Keratinocyte (primary cell): Measurements from ENCODE around the gene URM1. TPM values are rescaled to one million over a fixed set of nuclear protein-coding genes. Genes with fewer than 3 reads are reported as not detected.

Experiments
- DNase-seq: peaks from one replicate; pipeline ENCODE4 v3.0.0-alpha.2; 2011; ENCODE audit warnings: low read depth, missing footprints, low spot score
- FAIRE-seq: peaks from 2 replicates; lab custom pipeline; 2011; peaks lifted over from hg19 to GRCh38; lab: Jason Lieb, UNC
- H2AFZ ChIP-seq: 2 replicates; pipeline ENCODE4 v1.6.0; 2012; ENCODE audit warnings: low read length, control low read depth, inconsistent platforms; ENCODE audit not compliant: control insufficient read depth
- H3K27ac ChIP-seq: 2 replicates; pipeline ENCODE4 v1.5.1; 2011; ENCODE audit warnings: low read length; ENCODE audit not compliant: control insufficient read depth, insufficient read depth
- H3K27me3 ChIP-seq: 3 replicates; pipeline ENCODE4 v1.6.0; 2011; ENCODE audit warnings: low read length; ENCODE audit not compliant: control insufficient read depth, insufficient read depth; ENCODE audit errors: extremely low read depth
- H3K36me3 ChIP-seq, 2 experiments: 2 replicates in 1 of 2; 3 replicates in 1 of 2; pipeline ENCODE4 v1.5.1; 2011; ENCODE audit warnings: low read length in 2 of 2, mild to moderate bottlenecking in 1 of 2; ENCODE audit not compliant: control insufficient read depth in 2 of 2, insufficient read depth in 2 of 2; ENCODE audit errors: extremely low read depth in 1 of 2
- H3K4me1 ChIP-seq: 3 replicates; pipeline ENCODE4 v1.5.1; 2011; ENCODE audit warnings: low read length; ENCODE audit not compliant: control insufficient read depth, insufficient read depth; ENCODE audit errors: extremely low read depth
- H3K4me2 ChIP-seq: 3 replicates; pipeline ENCODE4 v1.6.0; 2011; ENCODE audit warnings: low read depth, low read length; ENCODE audit not compliant: control insufficient read depth, insufficient read depth; ENCODE audit errors: extremely low read depth
- H3K4me3 ChIP-seq, 3 experiments: fragments of 200-600 bp in 1 of 3; sonication (generic) in 1 of 3; 2 replicates in 2 of 3; 3 replicates in 1 of 3; pipeline ENCODE4 v1.5.1; 2011 to 2016; ENCODE audit warnings: low read length in 3 of 3, mild to moderate bottlenecking in 3 of 3, control low read depth in 2 of 3, inconsistent platforms in 1 of 3, low read depth in 1 of 3, mixed read lengths in 1 of 3, mixed run types in 1 of 3, moderate library complexity in 1 of 3; ENCODE audit not compliant: control insufficient read depth in 2 of 3, insufficient read depth in 2 of 3; ENCODE audit errors: extremely low read depth in 1 of 3
- H3K79me2 ChIP-seq: 2 replicates; pipeline ENCODE4 v1.6.0; 2012; ENCODE audit warnings: low read length; ENCODE audit not compliant: control insufficient read depth, insufficient read depth
- H3K9ac ChIP-seq: 3 replicates; pipeline ENCODE4 v1.6.0; 2011; ENCODE audit warnings: low read length; ENCODE audit not compliant: control insufficient read depth, insufficient read depth; ENCODE audit errors: extremely low read depth
- H3K9me1 ChIP-seq: 3 replicates; pipeline ENCODE4 v1.6.0; 2011; ENCODE audit warnings: low read length; ENCODE audit not compliant: control insufficient read depth, insufficient read depth; ENCODE audit errors: extremely low read depth
- H3K9me3 ChIP-seq: 2 replicates; pipeline ENCODE4 v1.5.1; 2012; ENCODE audit warnings: low read depth, low read length; ENCODE audit not compliant: control insufficient read depth
- H4K20me1 ChIP-seq: 3 replicates; pipeline ENCODE4 v1.6.0; 2011; ENCODE audit warnings: low read length; ENCODE audit not compliant: control insufficient read depth, insufficient read depth; ENCODE audit errors: extremely low read depth
- EZH2 ChIP-seq: IDR thresholded peaks from one replicate; pipeline ENCODE4 v1.6.1; 2012; ENCODE audit warnings: inconsistent platforms, mild to moderate bottlenecking, low read length, moderate library complexity
- dilution Hi-C: fragments of 300-500 bp; cut with MboI; formaldehyde crosslinking; loops from one replicate; pipeline ENCODE4 v1.7.0; 2020; ENCODE audit warnings: low sequenced_read_pairs; ENCODE audit not compliant: extremely low pct_ligation_motif_present
- polyA plus RNA-seq, 5 experiments: library from polyadenylated mRNA; depleted of rRNA in 3 of 5; stranded (reverse) in 3 of 5; stranded (forward) in 1 of 5; unstranded in 1 of 5; fragments of >200 nt; gene quantifications; 1 replicate in 1 of 5; 2 replicates in 3 of 5; 3 replicates in 1 of 5; pipeline versions ENCODE4 v1.2.1 to v1.2.3, GENCODE V29; 2011 to 2012; ENCODE audit warnings: missing spikeins in 2 of 5, low read depth in 1 of 5, low replicate concordance in 1 of 5
- TF ChIP-seq, protein P1 (sequence below), 3 experiments: IDR thresholded peaks in 1 of 3; conservative IDR thresholded peaks in 1 of 3; optimal IDR thresholded peaks in 1 of 3; 2 replicates in 2 of 3; 3 replicates in 1 of 3; pipeline versions ENCODE3 to v1.5.1; 2011; ENCODE audit warnings: low read length in 3 of 3, mild to moderate bottlenecking in 3 of 3, moderate library complexity in 2 of 3, control low read depth in 1 of 3, inconsistent platforms in 1 of 3; ENCODE audit not compliant: insufficient read depth in 2 of 3; ENCODE audit errors: extremely low read depth in 1 of 3

Gene URM1
- polyA plus RNA-seq, 1 donor (not counting 4 experiments of a cell fraction or from before 2014, with no cell fraction given) = 29.1 TPM

DNA sequence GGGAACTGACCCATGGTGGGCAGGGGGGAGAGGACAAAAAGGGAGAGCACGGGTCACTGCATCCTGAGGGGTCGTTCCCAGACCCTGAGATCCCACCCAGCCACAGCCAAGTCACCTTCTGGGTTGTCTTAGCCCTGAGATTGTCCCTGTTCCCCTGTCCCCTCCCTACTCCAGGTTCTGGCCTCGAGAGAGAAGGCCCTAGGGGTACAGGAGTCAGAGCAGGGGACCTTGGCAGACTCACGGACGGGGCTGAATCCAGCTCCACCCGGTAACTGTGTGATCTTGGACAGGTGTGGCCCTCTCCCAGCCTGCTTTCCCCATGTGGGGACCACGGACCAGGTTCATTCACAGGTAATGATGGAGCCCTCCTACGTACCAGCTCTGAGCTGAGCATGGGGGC lies 38.3 kb downstream of the URM1 start:
- FAIRE-seq (no peak), DNase-seq (no peak)
- no peak overlapping the region for H2AFZ ChIP-seq
- peaks cover 27% of the 10 kb centered on the region for H3K27me3 ChIP-seq
- dilution Hi-C loops = no loop called here
- TF ChIP-seq EZH2 = no peak
- TF ChIP-seq, protein P1, sequence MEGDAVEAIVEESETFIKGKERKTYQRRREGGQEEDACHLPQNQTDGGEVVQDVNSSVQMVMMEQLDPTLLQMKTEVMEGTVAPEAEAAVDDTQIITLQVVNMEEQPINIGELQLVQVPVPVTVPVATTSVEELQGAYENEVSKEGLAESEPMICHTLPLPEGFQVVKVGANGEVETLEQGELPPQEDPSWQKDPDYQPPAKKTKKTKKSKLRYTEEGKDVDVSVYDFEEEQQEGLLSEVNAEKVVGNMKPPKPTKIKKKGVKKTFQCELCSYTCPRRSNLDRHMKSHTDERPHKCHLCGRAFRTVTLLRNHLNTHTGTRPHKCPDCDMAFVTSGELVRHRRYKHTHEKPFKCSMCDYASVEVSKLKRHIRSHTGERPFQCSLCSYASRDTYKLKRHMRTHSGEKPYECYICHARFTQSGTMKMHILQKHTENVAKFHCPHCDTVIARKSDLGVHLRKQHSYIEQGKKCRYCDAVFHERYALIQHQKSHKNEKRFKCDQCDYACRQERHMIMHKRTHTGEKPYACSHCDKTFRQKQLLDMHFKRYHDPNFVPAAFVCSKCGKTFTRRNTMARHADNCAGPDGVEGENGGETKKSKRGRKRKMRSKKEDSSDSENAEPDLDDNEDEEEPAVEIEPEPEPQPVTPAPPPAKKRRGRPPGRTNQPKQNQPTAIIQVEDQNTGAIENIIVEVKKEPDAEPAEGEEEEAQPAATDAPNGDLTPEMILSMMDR (optimal IDR thresholded peaks at IDR 0.05 in 1 of 3, IDR thresholded peaks at IDR 0.05 in 1 of 3, conservative IDR thresholded peaks at IDR 0.05 in 1 of 3; ENCODE audit: extremely low read depth in 1 of 3, insufficient read depth in 2 of 3, low read length in 3 of 3) = no peak
- H4K20me1 ChIP-seq = no peaks in the 10 kb centered on the region
- no peaks in the 10 kb centered on the region for H3K4me1 ChIP-seq
- H3K9me3 ChIP-seq = no peaks in the 10 kb centered on the region
- H3K9me1 ChIP-seq = no peaks in the 10 kb centered on the region
- no peak overlapping the region for H3K4me3 ChIP-seq
- H3K27ac ChIP-seq = no peak overlapping the region
- no peak overlapping the region for H3K9ac ChIP-seq
- H3K36me3 ChIP-seq = no peaks in the 10 kb centered on the region
- H3K4me2 ChIP-seq = no peak overlapping the region
- no peaks in the 10 kb centered on the region for H3K79me2 ChIP-seq

DNA sequence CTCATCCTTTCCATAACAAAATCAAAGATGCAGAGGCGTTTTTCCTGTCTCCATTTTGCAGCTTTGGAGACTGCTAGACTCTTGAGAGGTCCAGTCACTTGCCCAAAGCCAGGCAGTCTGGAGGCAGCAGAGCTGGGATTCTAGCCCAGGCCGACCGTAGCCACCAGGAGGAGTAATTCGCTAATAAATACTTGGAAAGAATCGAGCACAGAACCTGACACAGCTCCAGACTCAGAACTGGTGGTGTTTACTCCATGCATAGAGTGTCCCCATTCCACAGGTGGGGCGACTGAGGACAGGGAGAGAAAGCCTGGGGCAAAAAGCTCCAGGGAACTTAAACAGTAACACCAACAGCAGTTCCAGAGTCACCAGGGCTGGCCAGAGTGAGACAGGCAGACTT lies 38.8 kb downstream of the URM1 start:
- Histone ChIP-seq H3K36me3 (no peaks in the 10 kb centered on the region), H3K27me3 (peaks cover 27% of the 10 kb centered on the region), H3K4me3 (no peak overlapping the region), H3K79me2 (no peaks in the 10 kb centered on the region), H2AFZ (no peak overlapping the region), H3K9me3 (no peaks in the 10 kb centered on the region), H3K27ac (no peak overlapping the region), H3K9me1 (no peaks in the 10 kb centered on the region), H3K9ac (no peak overlapping the region), H4K20me1 (no peaks in the 10 kb centered on the region), H3K4me1 (no peaks in the 10 kb centered on the region), H3K4me2 (no peak overlapping the region)
- dilution Hi-C loops = no loop called here
- TF ChIP-seq EZH2 = no peak
- TF ChIP-seq, protein P1 (optimal IDR thresholded peaks at IDR 0.05 in 1 of 3, IDR thresholded peaks at IDR 0.05 in 1 of 3, conservative IDR thresholded peaks at IDR 0.05 in 1 of 3; ENCODE audit: extremely low read depth in 1 of 3, insufficient read depth in 2 of 3, low read length in 3 of 3) = peak; percentile 33 to 50 (median 40)
- no peak for FAIRE-seq
- no peak for DNase-seq
